Right renal pelvis (tissue), 4 donors: ENCODE measurements around the gene RHOU. TPM values are rescaled to one million over a fixed set of nuclear protein-coding genes. Genes with fewer than 3 reads are reported as not detected.

Experiments used
- DNase-seq, 4 donors: peaks; one replicate each; pipeline ENCODE4 v3.0.0-alpha.2; 2013; ENCODE audit warnings: low read depth in 4 of 4, low spot score in 3 of 4, missing footprints in 1 of 4
- polyA plus RNA-seq, 4 donors: library from polyadenylated mRNA; unstranded; fragments of 120-200 nt; gene quantifications; one replicate each; pipeline ENCODE4 v1.2.1, GENCODE V29; 2013; ENCODE audit not compliant: insufficient read length in 4 of 4

The RHOU gene
- polyA plus RNA-seq, 4 donors: 18.1 to 20.3 (median 19.6) TPM

DNA sequence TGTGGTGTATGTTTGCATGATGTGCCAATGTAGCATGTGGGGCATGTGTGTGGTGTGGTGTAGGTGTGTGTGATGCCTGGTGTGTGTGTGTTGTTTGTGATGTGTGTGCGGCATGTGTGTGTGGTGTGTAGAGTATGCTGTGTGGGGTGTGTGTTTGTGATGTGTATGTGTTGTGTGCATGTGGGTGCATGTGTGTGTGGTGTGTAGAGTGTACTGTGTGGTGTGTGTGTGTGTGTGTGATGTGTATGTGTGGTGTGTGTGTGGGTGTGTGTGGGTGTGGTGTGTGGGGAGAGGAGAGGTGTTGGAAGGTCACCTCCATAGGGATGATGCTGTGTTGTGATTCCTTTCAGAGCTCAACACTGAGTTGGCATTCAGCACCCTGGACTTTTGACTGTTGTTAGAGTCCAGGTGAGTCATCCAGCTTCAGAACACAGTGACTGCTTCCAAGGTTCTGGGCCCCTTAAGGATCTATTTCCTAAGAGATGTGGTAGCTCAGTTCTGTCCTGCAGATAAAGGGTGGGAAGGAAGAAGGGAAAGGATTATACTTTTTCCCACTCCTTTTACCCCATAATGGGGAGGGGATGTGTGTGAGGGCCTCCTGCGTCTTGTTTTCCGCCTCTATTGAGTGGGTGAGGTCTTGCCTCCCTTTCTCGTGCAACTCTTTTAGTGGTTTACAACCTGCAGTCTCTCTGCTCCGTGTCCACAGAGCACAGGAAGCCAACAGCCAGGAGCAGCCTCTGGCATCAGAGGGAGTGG lies 47.6 kb downstream of the RHOU start:
- no peak for DNase-seq

DNA sequence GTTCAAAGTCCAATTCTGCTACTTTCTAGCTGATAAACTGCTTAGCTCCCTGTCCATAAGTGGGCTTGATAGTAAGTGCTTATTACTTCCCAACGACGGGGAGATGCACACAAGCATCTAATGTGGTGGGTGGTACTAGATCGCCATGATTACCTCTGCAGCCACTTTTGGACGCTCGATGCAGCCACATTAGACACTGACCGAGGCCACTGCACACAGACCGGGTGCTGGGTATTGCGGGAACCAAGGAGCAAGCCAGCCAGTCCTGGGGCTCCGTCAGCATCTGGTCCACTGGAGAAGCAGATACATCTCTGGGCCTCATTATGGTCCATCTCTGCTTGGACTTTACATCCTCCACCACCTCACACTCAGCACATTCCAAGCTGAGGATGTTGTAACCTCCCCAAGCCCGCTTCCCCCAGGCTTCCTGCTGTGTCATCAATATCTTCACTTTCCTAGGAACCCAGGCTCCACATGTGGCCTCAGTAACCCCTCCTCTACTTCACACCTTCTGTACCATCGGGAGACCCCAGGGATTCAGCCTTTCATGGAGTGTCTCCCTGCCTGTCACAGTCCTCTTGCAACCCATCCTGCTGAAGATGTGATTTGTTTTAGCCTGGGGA lies 48.2 kb downstream of the RHOU start:
- DNase-seq: no peak

DNA sequence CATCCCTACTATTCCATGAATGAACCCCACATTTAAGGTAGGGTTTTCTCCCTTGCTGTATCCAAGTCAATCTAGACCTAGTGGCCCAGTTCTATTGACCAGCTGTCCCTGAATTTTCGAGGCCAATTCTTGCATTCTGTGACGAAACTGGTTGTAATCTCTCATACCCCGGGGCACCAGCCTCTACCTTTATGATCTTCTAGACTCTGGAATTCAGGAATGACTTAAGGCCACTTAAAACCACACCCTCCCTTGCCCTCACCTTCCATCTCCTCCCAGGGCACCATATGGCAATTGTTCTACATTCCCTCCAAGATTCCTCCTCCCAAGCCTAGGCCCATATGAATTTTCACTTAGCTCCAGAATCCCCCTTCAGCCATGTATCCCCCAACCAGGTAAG lies 48.9 kb downstream of the RHOU start:
- DNase-seq: no peak

DNA sequence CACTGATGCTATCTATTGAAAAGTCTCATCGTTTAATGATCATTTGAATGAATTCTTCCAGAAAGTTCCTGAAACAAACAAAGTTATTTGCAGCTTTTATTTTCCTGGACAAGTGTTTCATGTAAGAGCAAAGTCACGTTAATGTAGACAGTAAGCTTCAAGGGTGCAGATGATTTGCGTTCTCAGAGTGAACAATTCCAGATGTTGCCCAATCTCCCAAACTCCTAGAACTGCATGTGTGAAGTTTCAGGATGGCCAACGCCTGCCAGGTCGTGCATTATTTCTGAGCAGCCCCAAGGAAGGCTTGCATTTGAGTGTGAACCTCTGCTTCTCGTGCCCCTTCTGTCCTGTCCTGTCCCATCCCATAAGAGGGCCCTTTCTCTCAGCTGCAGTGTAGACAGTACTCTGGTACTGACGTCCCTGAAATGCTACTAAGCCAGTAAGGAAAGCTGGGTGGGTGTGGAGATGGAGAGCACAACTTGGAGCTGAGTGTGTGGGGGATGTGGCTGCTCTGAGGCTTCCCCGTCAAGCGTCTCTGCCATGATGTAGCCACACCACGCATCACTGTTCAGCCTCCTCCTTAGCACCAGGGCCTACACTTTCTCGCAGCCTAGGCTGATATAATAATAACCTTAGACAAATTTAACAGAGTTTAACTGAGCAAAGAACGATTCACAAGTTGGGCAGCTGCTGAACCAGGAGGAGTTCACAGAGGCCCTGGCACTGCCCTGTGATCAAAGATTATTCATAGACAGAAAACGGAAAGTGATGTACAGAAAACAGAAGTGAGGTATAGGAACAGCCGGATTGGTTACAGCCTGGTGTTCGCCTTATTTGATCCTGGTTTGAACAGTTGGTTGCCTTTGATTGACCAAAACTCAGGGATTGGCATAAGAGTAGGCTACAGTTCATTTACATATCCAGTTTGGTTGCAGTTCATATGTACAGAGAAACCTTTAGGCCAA lies 50.4 kb downstream of the RHOU start:
- DNase-seq: no peak

DNA sequence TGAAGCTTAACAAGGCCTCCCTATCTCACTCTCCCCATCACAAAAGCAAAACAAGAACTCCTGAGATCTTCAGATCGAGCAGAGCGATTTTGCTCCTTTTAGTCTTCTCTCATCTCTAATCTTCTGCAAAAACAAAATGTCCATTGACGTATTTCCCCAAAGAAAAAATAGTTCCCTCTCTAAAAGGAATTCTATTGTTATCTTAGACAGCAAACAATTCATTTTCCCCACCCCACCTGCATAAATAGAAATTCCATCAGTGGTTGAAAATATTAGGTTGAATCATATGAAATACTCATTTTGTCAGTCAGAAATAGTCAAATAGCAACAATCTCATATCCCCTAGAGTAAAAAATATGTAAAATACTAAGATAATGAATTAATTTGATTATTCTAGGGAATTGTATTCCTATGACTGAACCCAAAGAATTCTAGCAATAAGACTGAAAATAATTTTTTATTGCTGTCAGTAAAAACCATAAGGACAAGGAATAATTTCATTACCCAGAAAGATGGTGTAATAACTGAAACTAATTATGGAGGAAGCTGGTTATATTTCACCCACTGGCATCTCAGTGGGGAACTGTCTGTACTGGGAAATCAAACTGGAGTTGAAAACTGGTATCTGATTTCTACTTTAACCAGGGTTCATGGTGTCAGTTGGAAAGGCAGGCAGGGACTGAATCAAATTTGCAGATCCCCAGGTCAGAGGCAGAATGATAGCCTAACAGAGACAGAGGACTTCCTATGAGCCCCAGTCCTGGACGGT lies 51.3 kb downstream of the RHOU start:
- no peak for DNase-seq

DNA sequence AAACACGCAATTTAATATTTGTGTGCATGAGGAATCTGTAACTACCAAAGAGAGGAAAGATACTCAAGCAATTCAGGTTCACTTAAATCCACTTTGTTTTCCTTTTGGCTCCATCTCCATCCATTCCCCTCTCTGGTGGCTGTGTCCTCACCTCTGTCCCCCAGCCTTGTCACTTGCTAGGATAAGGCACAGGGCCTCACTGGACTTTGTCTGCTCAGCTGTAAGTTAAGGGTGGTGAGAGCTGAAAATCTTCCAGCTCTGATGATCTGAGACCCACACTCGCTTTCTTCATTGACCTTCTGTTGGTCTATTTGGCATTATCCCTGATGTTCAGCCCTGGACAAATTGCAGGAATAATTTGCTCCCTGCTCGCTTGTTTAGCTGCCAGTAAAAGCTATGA lies 56.5 kb downstream of the RHOU start:
- no peak for DNase-seq

DNA sequence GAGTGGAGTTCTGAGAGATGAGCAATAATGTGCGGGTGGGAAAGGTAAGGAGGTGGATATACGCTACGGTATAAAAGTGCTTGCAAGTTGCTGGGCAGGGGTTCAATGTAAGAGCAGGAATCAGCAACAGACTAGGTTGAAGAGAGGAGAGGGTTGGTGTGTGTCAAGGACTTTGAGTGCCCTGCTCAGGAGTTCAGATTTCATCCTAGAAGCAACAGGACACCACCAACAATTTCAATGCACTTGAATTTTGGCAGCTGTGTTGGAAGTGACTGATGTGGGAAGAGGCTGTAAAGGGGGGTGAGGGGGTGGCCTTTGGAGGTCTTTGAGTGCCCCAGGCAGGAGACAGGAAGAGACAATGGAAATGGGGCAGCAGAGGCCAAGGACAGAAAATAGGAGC lies 57.3 kb downstream of the RHOU start:
- DNase-seq: no peak

DNA sequence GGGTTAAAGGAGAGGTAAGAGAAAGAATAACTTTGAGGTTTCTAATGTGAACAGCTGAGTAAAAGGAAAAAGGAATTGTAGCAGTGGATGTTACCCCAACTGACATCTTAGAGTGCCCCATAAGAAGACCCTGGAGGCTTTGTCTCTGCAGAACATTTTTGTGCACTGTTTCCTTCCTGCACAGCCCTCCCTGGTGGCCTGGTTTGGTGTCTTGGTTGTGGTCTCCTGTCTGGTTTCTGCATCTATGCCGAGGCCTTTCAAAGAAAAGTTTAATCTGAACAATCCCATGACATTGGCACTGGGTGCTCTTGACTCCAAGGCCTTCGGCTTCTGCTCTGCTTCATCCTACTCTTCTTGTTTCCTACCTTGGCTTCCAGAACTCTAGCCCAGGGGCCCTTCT lies 57.8 kb downstream of the RHOU start:
- DNase-seq: no peak

DNA sequence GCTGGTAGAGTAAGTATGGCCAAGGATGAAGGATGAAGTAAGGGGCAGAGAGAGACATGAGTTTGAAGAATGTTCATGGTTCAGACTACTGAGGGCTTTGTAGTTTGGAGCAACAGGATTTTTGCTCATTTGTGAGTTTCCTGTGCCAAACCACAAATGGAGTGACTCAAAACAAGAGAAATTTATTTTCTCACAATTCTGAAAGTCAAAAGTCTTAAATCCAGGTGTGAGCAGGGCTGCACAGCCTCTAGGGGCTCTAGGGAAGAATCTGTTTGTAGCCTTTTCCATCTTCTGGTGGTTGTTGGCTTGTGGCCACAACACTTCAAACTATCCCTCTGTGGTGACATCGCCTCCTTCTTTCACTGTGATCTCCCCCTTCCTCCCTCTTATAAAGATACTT lies 58.9 kb downstream of the RHOU start:
- no peak for DNase-seq

DNA sequence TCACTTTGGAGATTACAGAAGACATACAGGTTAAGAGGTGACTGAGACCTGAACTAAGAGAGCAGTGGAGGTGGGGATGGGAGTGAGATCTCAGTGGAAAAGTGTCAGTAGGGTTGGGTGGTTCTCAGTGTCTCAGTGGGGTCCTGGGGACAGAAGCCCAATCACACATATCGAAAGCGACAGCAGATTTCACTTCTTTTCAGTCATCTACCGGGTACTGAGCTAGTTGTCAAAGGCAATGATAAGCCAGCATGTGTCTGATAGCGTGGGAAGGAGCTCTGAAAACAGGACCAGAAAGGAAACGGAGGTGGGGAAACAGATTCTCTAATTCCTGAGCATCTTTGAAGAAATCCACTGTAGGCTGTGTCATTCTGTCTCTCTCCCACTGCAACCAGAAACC lies 59.5 kb downstream of the RHOU start:
- DNase-seq: no peak

DNA sequence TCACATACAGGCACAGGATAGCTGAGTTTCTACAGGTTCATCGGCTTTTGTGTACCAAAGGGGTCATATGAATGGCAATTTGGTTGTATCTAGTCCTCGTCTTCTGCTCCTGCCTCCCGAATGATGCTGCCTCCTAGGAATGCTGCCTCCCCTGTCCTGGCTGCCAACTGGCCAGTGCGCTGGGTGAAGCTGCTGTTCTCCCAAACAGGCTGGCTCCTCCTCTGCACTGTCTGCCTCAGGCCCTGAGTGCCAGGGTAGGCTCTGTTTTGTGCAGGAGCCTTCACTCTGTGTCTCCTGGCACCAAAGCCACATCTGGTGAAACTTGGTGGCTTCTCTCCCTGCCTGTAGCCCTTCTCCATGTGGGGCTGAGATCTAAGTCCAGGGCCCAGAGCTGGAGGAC lies 60.3 kb downstream of the RHOU start:
- DNase-seq: no peak

Other genes starting within 250 kb of the RHOU start
- gene RNF187, start 248.1 kb upstream of the RHOU start, polyA plus RNA-seq: 100 to 1,000 TPM in 1 of 4 donors, 10 to 100 TPM in 3; 77.5 to 102 (median 89.7) TPM